Fibroblast of villous mesenchyme (primary cell): ENCODE measurements around the gene DLGAP3. TPM values are rescaled to one million over a fixed set of nuclear protein-coding genes. Genes with fewer than 3 reads are reported as not detected.

Experiments
- DNase-seq: peaks from one replicate; pipeline ENCODE4 v3.0.0-alpha.2; 2010; ENCODE audit warnings: low read depth
- H3K4me3 ChIP-seq: 2 replicates; pipeline ENCODE4 v1.5.1; 2011; ENCODE audit warnings: low read depth, mild to moderate bottlenecking, low read length
- total RNA-seq: library from RNA; depleted of rRNA; stranded (reverse); fragments of >200 nt; gene quantifications from 2 replicates; pipeline ENCODE4 v1.2.3, GENCODE V29; 2012
- TF ChIP-seq, protein P1 (sequence below): IDR thresholded peaks from 2 replicates; pipeline ENCODE4 v1.5.1; 2012; ENCODE audit warnings: low read depth, mild to moderate bottlenecking, low read length; ENCODE audit not compliant: insufficient read depth

Gene DLGAP3
- total RNA-seq, 1 donor = under 0.01 TPM

DNA sequence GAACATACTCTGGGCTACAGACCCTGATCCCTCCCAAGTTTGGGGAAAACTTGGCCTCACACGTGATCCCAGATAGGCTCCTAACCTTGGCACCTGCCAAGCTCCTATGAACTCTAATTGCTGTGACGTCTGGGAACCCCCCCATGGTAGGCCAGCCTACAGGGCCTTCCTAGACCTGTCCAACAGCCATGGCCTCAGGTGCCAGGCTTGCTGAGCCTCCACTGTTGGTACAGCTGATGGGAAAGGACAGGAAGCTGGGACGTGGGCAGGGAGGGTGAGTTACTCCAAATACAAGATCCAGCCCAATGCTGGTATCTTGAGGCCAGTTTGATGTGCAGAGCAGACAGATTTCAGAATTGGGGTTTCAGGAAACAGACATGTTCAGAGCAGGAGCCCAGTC lies 89.0 kb downstream of the DLGAP3 start:
- no peak for DNase-seq
- no peak overlapping the region for H3K4me3 ChIP-seq
- TF ChIP-seq, protein P1, sequence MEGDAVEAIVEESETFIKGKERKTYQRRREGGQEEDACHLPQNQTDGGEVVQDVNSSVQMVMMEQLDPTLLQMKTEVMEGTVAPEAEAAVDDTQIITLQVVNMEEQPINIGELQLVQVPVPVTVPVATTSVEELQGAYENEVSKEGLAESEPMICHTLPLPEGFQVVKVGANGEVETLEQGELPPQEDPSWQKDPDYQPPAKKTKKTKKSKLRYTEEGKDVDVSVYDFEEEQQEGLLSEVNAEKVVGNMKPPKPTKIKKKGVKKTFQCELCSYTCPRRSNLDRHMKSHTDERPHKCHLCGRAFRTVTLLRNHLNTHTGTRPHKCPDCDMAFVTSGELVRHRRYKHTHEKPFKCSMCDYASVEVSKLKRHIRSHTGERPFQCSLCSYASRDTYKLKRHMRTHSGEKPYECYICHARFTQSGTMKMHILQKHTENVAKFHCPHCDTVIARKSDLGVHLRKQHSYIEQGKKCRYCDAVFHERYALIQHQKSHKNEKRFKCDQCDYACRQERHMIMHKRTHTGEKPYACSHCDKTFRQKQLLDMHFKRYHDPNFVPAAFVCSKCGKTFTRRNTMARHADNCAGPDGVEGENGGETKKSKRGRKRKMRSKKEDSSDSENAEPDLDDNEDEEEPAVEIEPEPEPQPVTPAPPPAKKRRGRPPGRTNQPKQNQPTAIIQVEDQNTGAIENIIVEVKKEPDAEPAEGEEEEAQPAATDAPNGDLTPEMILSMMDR = no peak

DNA sequence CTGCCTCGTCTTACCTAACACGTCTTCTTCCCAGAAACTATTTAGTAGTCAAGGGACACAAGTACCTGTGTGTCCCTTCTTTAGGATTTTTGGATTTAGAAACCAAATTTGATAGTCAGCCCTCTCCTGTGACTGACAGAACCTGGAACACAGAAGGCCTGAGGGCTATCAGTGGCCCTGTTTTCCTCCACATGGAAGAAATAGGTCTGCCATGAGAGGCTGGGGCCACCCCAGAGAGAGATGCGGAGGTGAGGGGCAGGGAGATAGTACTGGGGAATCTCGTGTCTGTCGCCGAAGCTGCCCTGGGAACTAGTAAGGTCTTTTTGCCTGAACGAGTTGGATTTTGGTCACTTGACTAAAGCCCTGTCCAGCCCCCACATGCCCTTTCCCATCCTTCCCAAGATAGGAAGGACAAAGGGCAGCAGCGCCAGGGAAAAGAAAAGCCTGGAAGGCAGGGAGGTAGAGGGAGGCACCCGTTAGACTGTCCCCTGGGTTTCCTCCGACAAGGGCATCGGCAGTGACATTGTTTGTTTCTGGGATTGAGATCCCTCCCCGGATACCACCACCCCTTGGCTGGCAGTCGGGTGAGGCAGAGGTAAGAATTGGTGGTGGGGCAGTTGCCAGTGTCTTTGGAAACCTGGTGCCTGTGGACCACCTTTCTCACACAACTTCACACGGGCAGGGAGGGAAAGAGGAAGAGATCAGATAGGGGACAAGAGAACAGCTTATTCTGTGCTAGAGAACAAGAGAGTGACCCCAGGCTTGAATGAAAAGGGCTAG lies 89.7 kb downstream of the DLGAP3 start:
- no peak for DNase-seq
- TF ChIP-seq, protein P1 = no peak
- no peak overlapping the region for H3K4me3 ChIP-seq

- TF ChIP-seq, protein P1 = no peak
- no peak for DNase-seq
- no peak overlapping the region for H3K4me3 ChIP-seq
Measured at GRCh38 chr1:34833711-34834110, 95.7 kb downstream of the DLGAP3 start.

GRCh38 chr1:34831721-34832246 lies 97.7 kb downstream of the DLGAP3 start:
- TF ChIP-seq, protein P1 = no peak
- no peak overlapping the region for H3K4me3 ChIP-seq
- no peak for DNase-seq

GRCh38 chr1:34829250-34829649 lies 100.2 kb downstream of the DLGAP3 start:
- DNase-seq = no peak
- H3K4me3 ChIP-seq = no peak overlapping the region
- TF ChIP-seq, protein P1 = no peak

- H3K4me3 ChIP-seq = no peak overlapping the region
- TF ChIP-seq, protein P1 = no peak
- no peak for DNase-seq
Measured at GRCh38 chr1:34828611-34829010, 100.8 kb downstream of the DLGAP3 start.

DNA sequence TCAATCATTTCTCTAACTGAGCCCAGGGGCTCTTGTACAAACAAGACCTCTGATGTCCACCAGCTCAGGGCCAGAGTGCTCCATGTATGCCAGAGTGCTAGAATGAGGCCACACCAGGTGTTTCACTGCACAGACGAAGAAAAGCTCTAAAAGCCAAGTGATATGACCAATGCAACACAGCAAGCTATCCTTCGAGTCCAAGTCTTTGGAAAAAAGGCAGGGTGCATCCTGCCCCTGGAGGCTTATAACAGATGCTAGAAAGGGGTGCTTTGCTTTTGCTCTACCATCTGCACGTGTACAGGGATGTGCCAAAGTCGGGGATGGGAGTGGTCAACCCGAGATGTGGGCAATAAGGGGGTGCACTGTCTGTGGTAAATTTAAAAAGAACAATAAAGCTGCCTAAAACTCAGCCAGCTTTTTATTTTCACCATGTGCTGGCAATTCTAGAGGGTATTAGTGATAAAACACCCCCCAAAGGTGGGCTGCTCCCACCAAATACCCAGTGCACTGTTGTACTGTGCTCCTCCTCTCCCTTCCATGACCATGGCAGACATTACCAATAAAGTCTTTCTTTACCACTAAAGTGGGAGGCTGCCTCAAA lies 102.0 kb downstream of the DLGAP3 start:
- no peak for DNase-seq
- TF ChIP-seq, protein P1 = no peak
- no peak overlapping the region for H3K4me3 ChIP-seq
